HepG2 (cell line): ENCODE measurements around the gene COBL. TPM values are rescaled to one million over a fixed set of nuclear protein-coding genes. Genes with fewer than 3 reads are reported as not detected.
A peak's percentile ranks its signal among the peaks of the same experiment; 100 is the strongest.

Experiments
- EEA1 ChIP-seq: sonication (generic); formaldehyde crosslinking; IDR thresholded peaks from 2 replicates; pipeline ENCODE4 v1.5.1; 2020; ENCODE audit warnings: mild to moderate bottlenecking, missing genetic modification reagents, borderline replicate concordance
- FOXO4 ChIP-seq: sonication (generic); formaldehyde crosslinking; conservative IDR thresholded peaks from 2 replicates; pipeline ENCODE4 v1.8.1; 2023; ENCODE audit warnings: missing genetic modification reagents
- HNF1B ChIP-seq: sonication (generic); formaldehyde crosslinking; IDR thresholded peaks from 2 replicates; pipeline ENCODE4 v1.5.1; 2020; ENCODE audit warnings: mild to moderate bottlenecking, moderate library complexity, missing genetic modification reagents
- MBD4 ChIP-seq: IDR thresholded peaks from 2 replicates; pipeline ENCODE4 v1.6.1; 2012; ENCODE audit warnings: low read length, inconsistent platforms, borderline replicate concordance
- MEF2D ChIP-seq: sonication (generic); formaldehyde crosslinking; IDR thresholded peaks from 2 replicates; pipeline ENCODE4 v1.5.1; 2020; ENCODE audit warnings: mild to moderate bottlenecking, missing genetic modification reagents
- NFE2L2 ChIP-seq: fragments of 150-350 bp; IDR thresholded peaks from 2 replicates; pipeline ENCODE4 v1.6.1; 2014; ENCODE audit warnings: low read length
- NR2F2 ChIP-seq: IDR thresholded peaks from 2 replicates; pipeline ENCODE4 v1.6.1; 2012; ENCODE audit warnings: low read depth, inconsistent platforms, borderline replicate concordance
- SIX4 ChIP-seq: sonication (generic); formaldehyde crosslinking; IDR thresholded peaks from 2 replicates; pipeline ENCODE4 v1.4.0; 2020; ENCODE audit warnings: missing genetic modification reagents
- TERF1 ChIP-seq: sonication (generic); formaldehyde crosslinking; IDR thresholded peaks from 2 replicates; pipeline ENCODE4 v1.8.0; 2022; ENCODE audit warnings: mild to moderate bottlenecking, missing genetic modification reagents, moderate library complexity
- TOPORS ChIP-seq: sonication (generic); formaldehyde crosslinking; IDR thresholded peaks from 2 replicates; pipeline ENCODE4 v1.8.0; 2023; ENCODE audit warnings: mild to moderate bottlenecking, missing genetic modification reagents
- ZNF10 ChIP-seq: sonication (generic); formaldehyde crosslinking; IDR thresholded peaks from 2 replicates; pipeline ENCODE4 v1.4.0; 2020; ENCODE audit warnings: mild to moderate bottlenecking, low read depth, missing genetic modification reagents, borderline replicate concordance
- ZNF292 ChIP-seq: sonication (generic); formaldehyde crosslinking; IDR thresholded peaks from 2 replicates; pipeline ENCODE4 v1.8.1; 2022; ENCODE audit warnings: mild to moderate bottlenecking, low read depth, missing genetic modification reagents, borderline replicate concordance
- ZNF3 ChIP-seq: IDR thresholded peaks from 2 replicates; pipeline ENCODE4 v1.7.0; 2017; ENCODE audit warnings: inconsistent platforms
- ZNF687 ChIP-seq: sonication (generic); formaldehyde crosslinking; IDR thresholded peaks from 2 replicates; pipeline ENCODE4 v1.5.1; 2020; ENCODE audit warnings: mild to moderate bottlenecking, missing genetic modification reagents, moderate library complexity
- polyA plus RNA-seq, 8 experiments: library from polyadenylated mRNA; depleted of rRNA in 3 of 8; stranded (reverse) in 7 of 8; unstranded in 1 of 8; fragments of >200 nt; fragmentation: Illumina TruSeq in 4 of 8; extraction: Trizol in 4 of 8; gene quantifications; 2 replicates each; pipeline versions ENCODE4 v1.2.1 to v1.2.3, GENCODE V29; 2011 to 2016; ENCODE audit warnings: low read depth in 4 of 8, missing spikeins in 1 of 8, mixed read lengths in 1 of 8; ENCODE audit not compliant: insufficient read depth in 1 of 8
- total RNA-seq, 5 experiments: library from RNA; depleted of rRNA; stranded (reverse); fragments of >200 nt; fragmentation: Illumina TruSeq; extraction: Trizol; gene quantifications; 2 replicates each; pipeline ENCODE4 v1.2.3, GENCODE V29; 2016; ENCODE audit warnings: low read depth in 1 of 5
- TF ChIP-seq, protein P1 (sequence below): sonication (generic); formaldehyde crosslinking; IDR thresholded peaks from 2 replicates; pipeline ENCODE4 v1.9.0; 2021; ENCODE audit warnings: missing genetic modification reagents, mild to moderate bottlenecking, borderline replicate concordance

COBL gene
- total and polyA plus RNA-seq, 2 of the 13 experiments (the other 11 are each of a cell fraction or from before 2014, with no cell fraction given), result 3.8 to 4.9 TPM

GRCh38 chr7:51356849-51357516 lies 40.4 kb upstream of the COBL start (continued):
- TF ChIP-seq, protein P1, sequence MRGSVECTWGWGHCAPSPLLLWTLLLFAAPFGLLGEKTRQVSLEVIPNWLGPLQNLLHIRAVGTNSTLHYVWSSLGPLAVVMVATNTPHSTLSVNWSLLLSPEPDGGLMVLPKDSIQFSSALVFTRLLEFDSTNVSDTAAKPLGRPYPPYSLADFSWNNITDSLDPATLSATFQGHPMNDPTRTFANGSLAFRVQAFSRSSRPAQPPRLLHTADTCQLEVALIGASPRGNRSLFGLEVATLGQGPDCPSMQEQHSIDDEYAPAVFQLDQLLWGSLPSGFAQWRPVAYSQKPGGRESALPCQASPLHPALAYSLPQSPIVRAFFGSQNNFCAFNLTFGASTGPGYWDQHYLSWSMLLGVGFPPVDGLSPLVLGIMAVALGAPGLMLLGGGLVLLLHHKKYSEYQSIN (CRISPR knock-in tag), result no peak
- no peak for TF ChIP-seq MBD4
- TF ChIP-seq MEF2D (CRISPR knock-in tag), result peak; percentile 59; the same call in 1 of the 2 replicates
- no peak for TF ChIP-seq ZNF3 (CRISPR knock-in tag)
- TF ChIP-seq ZNF687 (CRISPR knock-in tag), result no peak
- no peak for TF ChIP-seq NFE2L2
- no peak for TF ChIP-seq TERF1 (CRISPR knock-in tag)
- TF ChIP-seq EEA1 (CRISPR knock-in tag), result no peak
- TF ChIP-seq HNF1B, result peak; percentile 67; the same call in 1 of the 2 replicates
- no peak for TF ChIP-seq TOPORS (CRISPR knock-in tag)
- TF ChIP-seq FOXO4 (CRISPR knock-in tag), result no peak
- peak; percentile 33; the same call in 1 of the 2 replicates for TF ChIP-seq ZNF292 (CRISPR knock-in tag)
- no peak for TF ChIP-seq ZNF10 (CRISPR knock-in tag)
- no peak for TF ChIP-seq SIX4 (CRISPR knock-in tag)
- peak; percentile 14; the same call in 1 of the 2 replicates for TF ChIP-seq NR2F2
